SW 1271 (cell line): ENCODE data around the gene SLC16A8.
A peak's percentile ranks its signal among the peaks of the same experiment; 100 is the strongest.
"Not testable (repeated sequence)": the region's sequence is repeated elsewhere in the genome, so short reads cannot be mapped to it uniquely, and the experiment has no call there.

ENCODE experiments used
- DNase-seq, 2 experiments: peaks; one replicate each; lab custom pipeline; 2025; lab: John Stamatoyannopoulos, UW

SLC16A8 gene

GRCh38 chr22:38083931-38084631 is at the start of gene SLC16A8:
Gene SLC16A8 (minus strand): TSS chr22:38084184. CDS start chr22:38082873, 1,311 bp downstream.
- DNase-seq, result no peak

DNA sequence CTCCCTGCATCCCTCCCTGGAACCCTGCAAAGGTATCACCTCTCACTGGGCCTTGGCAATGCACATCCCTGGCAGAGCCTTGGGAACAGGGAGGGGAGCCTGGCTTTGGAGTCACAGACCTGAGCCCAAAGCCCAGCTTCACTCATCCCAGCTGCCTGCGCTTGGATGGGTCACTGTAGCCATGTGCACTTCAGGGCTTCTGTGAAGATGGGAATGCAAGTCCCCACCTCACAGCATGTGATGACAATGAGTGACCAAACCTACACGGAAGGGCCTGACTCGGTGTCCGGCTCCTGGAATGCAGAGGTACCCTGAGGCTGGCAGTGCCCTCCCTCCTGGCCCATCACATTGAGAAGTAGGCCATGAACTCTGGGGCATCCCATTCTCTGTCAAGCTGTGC is 49.3 kb upstream of the SLC16A8 start:
- DNase-seq, result no peak

DNA sequence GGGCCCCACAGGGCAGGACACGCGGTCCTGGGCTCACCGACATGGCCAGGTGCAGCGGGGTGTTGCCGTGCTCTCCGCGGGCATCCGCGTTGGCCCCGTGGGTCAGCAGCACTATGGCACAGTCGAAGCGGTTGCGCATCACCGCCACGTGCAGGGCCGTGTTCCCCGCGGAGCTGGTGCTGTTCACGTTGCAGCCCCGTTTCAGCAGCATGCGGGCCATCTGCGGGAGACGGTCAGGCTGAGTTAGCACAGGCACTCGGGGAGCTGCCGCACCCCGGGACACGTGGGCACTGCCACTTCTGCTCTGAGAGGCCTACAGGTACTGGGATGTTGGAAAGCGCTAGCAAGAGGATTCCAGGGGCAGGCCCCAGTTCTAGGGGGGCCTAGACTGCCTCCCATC is 48.8 kb upstream of the SLC16A8 start:
- no peak for DNase-seq

DNA sequence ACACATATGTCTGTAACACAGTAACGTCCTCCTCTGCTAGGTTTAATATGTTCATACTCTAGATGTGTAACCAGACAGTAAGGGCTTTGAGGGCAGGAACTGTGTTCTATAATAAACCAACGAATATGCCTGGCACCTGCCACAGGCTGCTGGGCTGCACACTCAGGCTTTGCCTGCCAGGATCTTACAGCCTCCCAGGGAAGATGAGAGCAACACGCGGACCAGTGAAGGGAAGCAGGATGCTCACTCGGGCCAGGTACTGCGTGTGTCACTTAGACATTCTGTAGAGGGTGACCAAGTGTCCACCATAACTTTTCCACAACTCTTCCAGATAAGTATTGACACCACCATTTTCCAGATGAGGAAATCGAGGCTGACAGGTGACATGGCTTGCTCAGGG is 48.2 kb upstream of the SLC16A8 start:
- DNase-seq, result no peak

DNA sequence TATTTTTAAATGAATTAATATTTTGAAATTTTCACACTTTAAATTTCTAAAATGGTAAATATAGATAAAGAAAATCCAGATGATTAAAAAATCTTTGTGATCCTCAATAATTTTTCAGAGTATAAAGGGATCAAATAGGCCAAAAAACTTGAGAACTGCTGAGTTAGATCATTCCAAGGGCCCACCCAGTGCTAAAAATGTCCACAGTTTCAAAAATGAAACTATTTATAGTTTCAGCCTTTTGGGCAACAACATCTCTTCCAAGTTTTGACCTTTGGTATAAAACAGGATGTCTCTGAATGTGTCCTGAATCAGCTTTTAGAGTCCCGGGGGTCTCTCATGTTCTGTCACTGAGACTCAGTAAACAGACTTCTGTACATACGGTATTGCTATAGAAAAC is 47.4 kb upstream of the SLC16A8 start:
- no peak for DNase-seq

GRCh38 chr22:38129856-38130255 is 45.9 kb upstream of the SLC16A8 start:
- DNase-seq, result no peak

DNA sequence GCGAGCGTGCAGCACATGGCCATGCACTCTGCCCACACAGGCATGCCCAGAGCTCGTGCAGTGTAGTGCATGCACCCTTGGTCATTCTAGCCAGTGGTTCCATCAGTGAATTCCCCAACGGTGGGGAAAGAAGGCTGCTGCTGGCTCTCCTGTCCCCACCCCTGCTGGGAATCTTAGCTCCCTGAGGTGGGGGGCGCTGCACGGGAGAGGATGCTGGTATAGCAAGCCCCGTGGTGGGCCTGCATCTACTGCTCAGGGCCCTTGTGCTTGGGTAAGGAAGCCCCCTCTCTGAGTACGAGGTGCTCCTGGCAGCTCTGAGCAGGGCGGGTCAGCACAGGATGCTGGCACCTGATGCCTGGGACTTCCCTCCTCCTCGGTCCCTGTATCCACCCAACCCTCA is 45.0 kb upstream of the SLC16A8 start:
- DNase-seq, result no peak

DNA sequence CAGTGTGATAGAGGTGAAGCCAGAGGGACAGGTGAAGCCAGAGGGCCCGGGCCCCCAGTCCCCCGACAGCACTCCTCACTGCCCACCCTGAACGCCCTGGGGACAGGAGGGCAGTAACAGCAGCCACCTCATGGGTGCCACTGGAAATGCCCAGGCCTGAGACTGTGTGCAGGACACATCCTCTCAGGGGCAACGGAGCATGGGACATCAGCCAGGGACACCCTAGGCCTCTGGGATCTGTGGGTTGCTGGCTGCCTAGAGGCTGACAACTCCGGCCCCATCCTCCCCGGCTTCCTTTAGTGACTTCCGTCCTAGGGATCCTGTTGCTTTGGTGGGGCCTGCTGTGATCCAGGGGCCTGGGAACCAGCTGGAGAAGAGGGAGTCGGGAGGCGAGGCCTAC is 43.9 kb upstream of the SLC16A8 start:
- no peak for DNase-seq

- DNase-seq, result no peak
Measured at GRCh38 chr22:38126928-38127668, 43.1 kb upstream of the SLC16A8 start.

- DNase-seq, result no peak
Measured at GRCh38 chr22:38125751-38126201, 41.8 kb upstream of the SLC16A8 start.

- DNase-seq, result no peak
Measured at GRCh38 chr22:38125038-38125610, 41.1 kb upstream of the SLC16A8 start.

DNA sequence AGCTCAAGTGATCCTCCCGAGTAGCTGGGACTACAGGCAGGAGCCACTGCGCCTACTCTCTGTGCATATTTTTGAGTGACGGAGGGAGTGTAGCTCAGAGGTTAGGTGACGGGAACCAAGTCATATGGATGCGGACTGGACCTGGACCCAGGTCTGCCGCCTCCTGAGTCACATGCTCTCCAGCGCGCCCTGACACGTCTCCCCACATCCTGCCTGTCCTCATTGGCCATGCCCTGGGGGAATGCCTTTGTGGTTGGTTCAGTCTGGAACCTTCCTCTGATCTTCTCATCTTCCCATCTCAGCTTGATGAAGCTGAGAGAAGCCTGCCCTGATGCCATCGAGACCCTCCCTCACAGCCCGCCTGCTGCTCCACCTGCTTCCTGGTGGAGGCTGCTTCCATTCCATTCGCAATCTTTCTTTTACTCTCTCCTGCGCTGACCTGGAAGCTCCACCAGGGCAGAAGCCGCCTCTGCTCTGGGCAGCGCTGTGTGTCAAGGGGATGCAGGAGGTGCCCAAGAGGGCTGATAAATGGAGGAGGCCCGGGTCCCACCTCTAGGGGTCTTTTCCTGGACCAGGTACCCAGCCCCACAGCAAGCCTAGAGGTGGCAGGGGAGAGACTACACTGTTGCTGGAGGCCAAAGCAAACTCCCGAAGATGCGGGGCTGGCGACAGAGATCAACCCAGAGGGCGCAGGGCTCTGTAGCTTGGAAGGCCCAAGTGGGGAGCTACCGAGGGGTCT is 40.4 kb upstream of the SLC16A8 start:
- DNase-seq, result no peak

- no peak for DNase-seq
Measured at GRCh38 chr22:38122616-38123015, 38.6 kb upstream of the SLC16A8 start.

DNA sequence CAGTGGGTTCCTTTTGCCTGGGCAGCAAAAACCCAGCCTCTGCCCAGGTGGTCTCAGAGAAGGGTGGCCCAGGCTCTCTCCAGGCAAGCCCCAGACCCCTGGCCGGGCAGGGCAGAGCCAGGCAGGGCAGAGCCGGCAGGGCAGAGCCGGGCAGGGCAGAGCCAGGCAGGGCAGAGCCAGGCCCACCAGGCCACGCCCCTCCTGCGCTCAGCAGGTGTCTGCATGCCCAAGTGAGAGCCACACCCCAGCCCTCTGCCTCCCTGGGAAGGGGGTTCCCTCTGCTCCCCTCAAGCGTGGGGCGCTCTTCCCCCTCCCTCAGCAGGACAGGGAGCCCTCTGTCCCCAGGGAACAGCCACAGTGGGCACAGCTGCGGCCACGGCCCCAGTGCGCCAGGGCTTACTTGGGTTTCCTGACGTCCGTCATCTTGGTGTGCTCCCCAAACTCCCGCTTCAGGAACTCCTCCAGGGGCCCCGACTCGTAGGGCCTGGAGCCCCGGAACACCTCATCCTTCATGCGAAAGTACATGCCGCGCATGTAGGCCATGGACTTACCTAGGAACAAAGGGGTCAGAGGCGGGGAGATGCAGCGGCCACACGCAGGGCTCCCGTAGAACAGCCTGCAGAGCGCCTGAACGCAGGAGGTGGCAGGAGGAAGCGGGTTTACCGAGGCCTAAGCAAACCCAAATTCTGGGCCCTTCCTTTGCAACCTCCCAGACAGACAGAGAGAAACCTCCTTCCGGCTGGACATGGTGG is 36.6 kb upstream of the SLC16A8 start:
- no peak for DNase-seq

DNA sequence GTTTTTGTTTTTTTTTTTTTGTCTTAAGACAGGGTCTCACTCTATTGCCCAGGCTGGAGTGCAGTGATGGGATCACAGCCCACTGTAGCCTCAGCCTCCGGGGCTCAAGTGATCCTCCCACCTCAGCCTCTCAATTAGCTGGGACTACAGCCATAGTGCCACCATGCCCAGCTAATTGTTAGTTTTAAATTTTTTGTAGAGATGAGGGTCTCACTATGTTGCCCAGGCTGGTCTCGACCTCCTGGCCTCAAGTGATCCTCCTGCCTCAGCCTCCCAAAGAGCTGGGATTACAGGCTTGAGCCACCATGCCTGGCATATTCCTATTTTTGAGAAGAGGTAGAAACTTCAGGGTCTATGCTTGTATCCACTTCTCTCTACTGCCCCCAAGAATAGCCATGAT is 34.8 kb upstream of the SLC16A8 start:
- not testable (repeated sequence) for DNase-seq

- DNase-seq, result no peak
Measured at GRCh38 chr22:38118182-38118581, 34.2 kb upstream of the SLC16A8 start.

GRCh38 chr22:38117556-38117955 is 33.6 kb upstream of the SLC16A8 start:
- not testable (repeated sequence) for DNase-seq

DNA sequence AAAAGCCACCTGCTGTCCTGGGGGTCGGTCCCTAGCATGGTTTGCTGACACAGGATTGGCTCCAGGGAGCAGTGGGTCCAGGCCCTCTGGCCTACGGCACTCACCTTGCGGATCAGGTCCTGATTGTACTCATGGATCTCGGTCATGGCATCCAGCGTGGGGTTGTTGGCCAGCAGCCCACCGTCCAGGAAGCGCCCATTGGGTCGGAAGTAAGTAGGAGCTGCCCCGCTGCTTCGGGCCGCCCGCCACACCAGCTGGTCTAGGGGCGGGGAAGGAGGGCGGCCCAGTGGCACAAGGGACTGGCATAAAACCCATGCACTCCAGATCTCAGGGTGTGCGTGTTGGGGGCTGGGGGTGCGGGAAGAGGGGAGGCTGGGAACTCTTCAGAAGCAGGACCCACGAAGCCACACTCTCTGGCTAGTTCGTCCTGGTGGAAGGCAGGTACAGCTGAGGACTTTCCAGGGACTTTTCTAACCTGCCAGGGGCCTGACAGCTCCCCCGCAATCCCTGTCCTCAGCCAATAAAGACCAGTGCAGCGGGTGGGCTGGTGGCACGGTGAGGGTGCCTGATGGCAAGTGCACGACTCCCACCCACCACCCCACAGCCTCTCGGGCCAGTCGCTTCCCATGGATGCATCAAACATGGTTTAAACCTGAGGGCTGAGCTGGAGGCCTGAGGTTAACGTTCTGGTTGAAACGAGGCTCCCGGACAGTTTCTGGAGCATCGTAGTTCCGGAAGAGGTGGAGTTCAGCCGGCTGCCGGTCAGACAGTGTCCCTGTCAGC is 31.6 kb upstream of the SLC16A8 start:
- no peak for DNase-seq

- DNase-seq, result peak in 1 of 2 experiments; percentile 66
Measured at GRCh38 chr22:38114484-38115398, 30.8 kb upstream of the SLC16A8 start.

GRCh38 chr22:38112381-38112780 is 28.4 kb upstream of the SLC16A8 start:
- no peak for DNase-seq
